OCI-LY1 (cell line): ENCODE results near the gene GNG12.

Experiments
- H2AFZ ChIP-seq: fragments of 200-600 bp; sonication (generic), shearing (Covaris generic); 2 replicates; pipeline ENCODE4 v1.6.0; 2014; ENCODE audit warnings: antibody characterized with exemption, mild to moderate bottlenecking, low read length
- H3F3A ChIP-seq: fragments of 200-600 bp; sonication (generic), shearing (Covaris generic); 2 replicates; pipeline ENCODE4 v1.6.0; 2014; ENCODE audit warnings: mild to moderate bottlenecking, antibody characterized with exemption, low read length, moderate library complexity; ENCODE audit not compliant: insufficient read depth
- H3K27ac ChIP-seq: fragments of 200-600 bp; sonication (generic); 2 replicates; pipeline ENCODE4 v1.5.1; 2014; ENCODE audit warnings: low read length, mixed run types, mild to moderate bottlenecking, low read depth; ENCODE audit not compliant: poor library complexity, severe bottlenecking
- H3K27me3 ChIP-seq: fragments of 200-600 bp; sonication (generic); 2 replicates; pipeline ENCODE4 v1.6.0; 2014; ENCODE audit warnings: antibody characterized with exemption, mild to moderate bottlenecking, low read length, moderate library complexity; ENCODE audit not compliant: insufficient read depth
- H3K36me3 ChIP-seq: fragments of 200-600 bp; sonication (generic); 2 replicates; pipeline ENCODE4 v1.6.1; 2014; ENCODE audit warnings: mild to moderate bottlenecking, antibody characterized with exemption, low read length, moderate library complexity, mixed read lengths; ENCODE audit not compliant: insufficient read depth
- H3K4me1 ChIP-seq: fragments of 200-600 bp; sonication (generic); 2 replicates; pipeline ENCODE4 v1.5.1; 2014; ENCODE audit warnings: mild to moderate bottlenecking, low read length, moderate library complexity; ENCODE audit not compliant: insufficient read depth, severe bottlenecking
- H3K4me2 ChIP-seq: fragments of 200-600 bp; sonication (generic), shearing (Covaris generic); 2 replicates; pipeline ENCODE4 v1.6.1; 2014; ENCODE audit warnings: low read length
- H3K4me3 ChIP-seq: fragments of 200-600 bp; sonication (generic); 2 replicates; pipeline ENCODE4 v1.5.1; 2014; ENCODE audit warnings: low read length, low read depth, mild to moderate bottlenecking, mixed read lengths; ENCODE audit not compliant: poor library complexity, severe bottlenecking
- H3K79me2 ChIP-seq: fragments of 200-600 bp; shearing (Covaris generic); 2 replicates; pipeline ENCODE4 v1.6.1; 2016; ENCODE audit warnings: mixed run types, low read length, mixed read lengths; ENCODE audit not compliant: insufficient read depth
- H3K9ac ChIP-seq: fragments of 200-600 bp; sonication (generic), shearing (Covaris generic); 2 replicates; pipeline ENCODE4 v1.6.1; 2014; ENCODE audit warnings: mild to moderate bottlenecking, low read length, mixed read lengths
- H3K9me2 ChIP-seq: fragments of 200-600 bp; sonication (generic), shearing (Covaris generic); 2 replicates; pipeline ENCODE4 v1.6.1; 2014; ENCODE audit warnings: low read depth, mild to moderate bottlenecking, low read length, mixed read lengths
- H3K9me3 ChIP-seq: fragments of 200-600 bp; shearing (Covaris generic); 2 replicates; pipeline ENCODE4 v1.6.1; 2014; ENCODE audit warnings: low read length, mixed read lengths
- H4K20me1 ChIP-seq: fragments of 200-600 bp; sonication (generic), shearing (Covaris generic); 2 replicates; pipeline ENCODE4 v1.6.0; 2016; ENCODE audit warnings: mild to moderate bottlenecking, low read length; ENCODE audit not compliant: insufficient read depth
- EZH2 ChIP-seq: fragments of 200-600 bp; sonication (generic), shearing (Covaris generic); IDR thresholded peaks from 2 replicates; pipeline ENCODE4 v1.8.0; 2017; ENCODE audit warnings: borderline replicate concordance, mixed run types, mild to moderate bottlenecking, antibody characterized with exemption, low read length, moderate library complexity, mixed read lengths
- TF ChIP-seq, protein P1 (sequence below): fragments of 200-600 bp; sonication (generic), shearing (Covaris generic); IDR thresholded peaks from 2 replicates; pipeline ENCODE4 v1.5.1; 2017; ENCODE audit warnings: mild to moderate bottlenecking, antibody characterized with exemption, low read length, moderate library complexity, mixed read lengths

Gene GNG12

GRCh38 chr1:67788238-67788790 is 45.0 kb downstream of the GNG12 start:
- no peak overlapping the region for H3K27ac ChIP-seq
- H3K36me3 ChIP-seq, result no peaks in the 10 kb centered on the region
- no peak overlapping the region for H3K9ac ChIP-seq
- no peak overlapping the region for H2AFZ ChIP-seq
- no peaks in the 10 kb centered on the region for H3F3A ChIP-seq
- no peaks in the 10 kb centered on the region for H4K20me1 ChIP-seq
- no peaks in the 10 kb centered on the region for H3K4me1 ChIP-seq
- TF ChIP-seq EZH2, result no peak
- TF ChIP-seq, protein P1, sequence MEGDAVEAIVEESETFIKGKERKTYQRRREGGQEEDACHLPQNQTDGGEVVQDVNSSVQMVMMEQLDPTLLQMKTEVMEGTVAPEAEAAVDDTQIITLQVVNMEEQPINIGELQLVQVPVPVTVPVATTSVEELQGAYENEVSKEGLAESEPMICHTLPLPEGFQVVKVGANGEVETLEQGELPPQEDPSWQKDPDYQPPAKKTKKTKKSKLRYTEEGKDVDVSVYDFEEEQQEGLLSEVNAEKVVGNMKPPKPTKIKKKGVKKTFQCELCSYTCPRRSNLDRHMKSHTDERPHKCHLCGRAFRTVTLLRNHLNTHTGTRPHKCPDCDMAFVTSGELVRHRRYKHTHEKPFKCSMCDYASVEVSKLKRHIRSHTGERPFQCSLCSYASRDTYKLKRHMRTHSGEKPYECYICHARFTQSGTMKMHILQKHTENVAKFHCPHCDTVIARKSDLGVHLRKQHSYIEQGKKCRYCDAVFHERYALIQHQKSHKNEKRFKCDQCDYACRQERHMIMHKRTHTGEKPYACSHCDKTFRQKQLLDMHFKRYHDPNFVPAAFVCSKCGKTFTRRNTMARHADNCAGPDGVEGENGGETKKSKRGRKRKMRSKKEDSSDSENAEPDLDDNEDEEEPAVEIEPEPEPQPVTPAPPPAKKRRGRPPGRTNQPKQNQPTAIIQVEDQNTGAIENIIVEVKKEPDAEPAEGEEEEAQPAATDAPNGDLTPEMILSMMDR, result no peak
- peaks cover 6% of the 10 kb centered on the region; the same call in 1 of the 2 replicates for H3K27me3 ChIP-seq
- H3K9me3 ChIP-seq, result no peaks in the 10 kb centered on the region
- no peak overlapping the region for H3K4me2 ChIP-seq
- no peak overlapping the region for H3K4me3 ChIP-seq
- no peaks in the 10 kb centered on the region for H3K79me2 ChIP-seq
- no peaks in the 10 kb centered on the region for H3K9me2 ChIP-seq

DNA sequence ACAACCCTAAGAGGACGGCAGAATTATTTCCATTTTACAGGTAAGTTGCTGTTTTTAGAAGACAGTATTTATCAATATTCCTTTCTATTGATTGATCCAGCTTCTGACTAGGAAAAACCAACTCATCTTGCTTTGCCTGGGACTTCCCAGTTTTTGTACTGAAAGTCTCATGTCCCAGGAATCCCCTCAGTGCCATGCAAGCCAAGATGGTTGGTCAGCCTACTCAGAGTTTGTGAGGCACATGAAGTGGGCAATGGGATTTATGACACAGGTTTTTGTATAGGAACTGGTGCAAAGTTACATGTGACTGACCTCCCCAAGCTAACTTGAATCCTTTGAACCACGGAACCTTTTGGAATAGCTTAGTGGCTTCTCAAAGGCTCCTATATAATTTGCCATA is 45.5 kb downstream of the GNG12 start:
- Histone ChIP-seq H3F3A (no peaks in the 10 kb centered on the region), H3K36me3 (no peaks in the 10 kb centered on the region), H3K4me3 (no peak overlapping the region), H3K27me3 (peaks cover 6% of the 10 kb centered on the region; the same call in 1 of the 2 replicates), H4K20me1 (no peaks in the 10 kb centered on the region), H3K4me2 (no peak overlapping the region), H2AFZ (no peak overlapping the region), H3K79me2 (no peaks in the 10 kb centered on the region), H3K27ac (no peak overlapping the region), H3K9me3 (no peaks in the 10 kb centered on the region), H3K4me1 (no peaks in the 10 kb centered on the region), H3K9ac (no peak overlapping the region), H3K9me2 (no peaks in the 10 kb centered on the region)
- no peak for TF ChIP-seq EZH2
- TF ChIP-seq, protein P1, result no peak

GRCh38 chr1:67785847-67786753 is 47.2 kb downstream of the GNG12 start:
- Histone ChIP-seq H3K27me3 (peaks cover 6% of the 10 kb centered on the region; the same call in 1 of the 2 replicates), H2AFZ (no peak overlapping the region), H3F3A (no peaks in the 10 kb centered on the region), H3K4me1 (no peaks in the 10 kb centered on the region), H3K9me2 (no peaks in the 10 kb centered on the region), H3K36me3 (no peaks in the 10 kb centered on the region), H3K27ac (no peak overlapping the region), H4K20me1 (no peaks in the 10 kb centered on the region), H3K9me3 (no peaks in the 10 kb centered on the region), H3K9ac (no peak overlapping the region), H3K4me2 (no peak overlapping the region), H3K4me3 (no peak overlapping the region), H3K79me2 (no peaks in the 10 kb centered on the region)
- TF ChIP-seq, protein P1, result no peak
- no peak for TF ChIP-seq EZH2
